Vagina (tissue), 2 donors: ENCODE data around the gene ASAP3.

Experiments used
- POLR2A ChIP-seq, 2 donors: fragments of 450-650 bp; IDR thresholded peaks; one replicate each; pipeline ENCODE4 v1.6.1; 2017; ENCODE audit warnings: antibody characterized with exemption in 2 of 2, mild to moderate bottlenecking in 2 of 2, moderate library complexity in 2 of 2
- POLR2AphosphoS5 ChIP-seq, 2 donors: sonication (generic); formaldehyde crosslinking; IDR thresholded peaks; one replicate each; pipeline ENCODE4 v1.9.0; 2017; ENCODE audit warnings: antibody characterized with exemption in 2 of 2, mild to moderate bottlenecking in 2 of 2, low read depth in 1 of 2; ENCODE audit not compliant: insufficient read depth in 1 of 2
- TF ChIP-seq, protein P1 (sequence below), 3 experiments: fragments of 450-650 bp in 2 of 3; fragments of 200-600 bp in 1 of 3; sonication (generic) in 1 of 3; IDR thresholded peaks; one replicate each; pipeline ENCODE4 v1.5.1; 2017 to 2019; ENCODE audit warnings: antibody characterized with exemption in 3 of 3, mild to moderate bottlenecking in 2 of 3, moderate library complexity in 2 of 3

DNA sequence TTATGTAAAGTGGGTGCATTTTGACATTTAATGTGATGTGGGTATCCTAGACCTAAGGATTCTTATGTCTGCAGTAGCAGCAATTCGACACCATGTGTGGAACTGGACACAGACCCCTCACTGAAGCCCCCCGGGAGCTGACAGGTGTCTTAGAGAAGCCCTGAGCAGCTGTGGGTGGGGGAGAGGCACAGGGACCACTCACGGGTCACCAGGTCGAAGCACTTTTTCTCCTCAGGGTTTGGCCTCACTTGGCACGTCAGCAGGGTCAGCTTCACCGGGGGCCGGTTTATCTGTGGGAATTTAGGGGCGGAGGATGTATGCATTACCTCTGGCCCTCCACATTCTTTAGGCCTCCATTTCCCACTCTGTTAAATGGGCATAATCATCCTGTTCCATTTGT is 45.4 kb downstream of the ASAP3 start:
- TF ChIP-seq, protein P1, sequence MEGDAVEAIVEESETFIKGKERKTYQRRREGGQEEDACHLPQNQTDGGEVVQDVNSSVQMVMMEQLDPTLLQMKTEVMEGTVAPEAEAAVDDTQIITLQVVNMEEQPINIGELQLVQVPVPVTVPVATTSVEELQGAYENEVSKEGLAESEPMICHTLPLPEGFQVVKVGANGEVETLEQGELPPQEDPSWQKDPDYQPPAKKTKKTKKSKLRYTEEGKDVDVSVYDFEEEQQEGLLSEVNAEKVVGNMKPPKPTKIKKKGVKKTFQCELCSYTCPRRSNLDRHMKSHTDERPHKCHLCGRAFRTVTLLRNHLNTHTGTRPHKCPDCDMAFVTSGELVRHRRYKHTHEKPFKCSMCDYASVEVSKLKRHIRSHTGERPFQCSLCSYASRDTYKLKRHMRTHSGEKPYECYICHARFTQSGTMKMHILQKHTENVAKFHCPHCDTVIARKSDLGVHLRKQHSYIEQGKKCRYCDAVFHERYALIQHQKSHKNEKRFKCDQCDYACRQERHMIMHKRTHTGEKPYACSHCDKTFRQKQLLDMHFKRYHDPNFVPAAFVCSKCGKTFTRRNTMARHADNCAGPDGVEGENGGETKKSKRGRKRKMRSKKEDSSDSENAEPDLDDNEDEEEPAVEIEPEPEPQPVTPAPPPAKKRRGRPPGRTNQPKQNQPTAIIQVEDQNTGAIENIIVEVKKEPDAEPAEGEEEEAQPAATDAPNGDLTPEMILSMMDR (IDR thresholded peaks at IDR 0.05), result no peak
- TF ChIP-seq POLR2A (IDR thresholded peaks at IDR 0.05) (no peak), POLR2AphosphoS5 (IDR thresholded peaks at IDR 0.05; ENCODE audit: insufficient read depth in 1 of 2, low read depth in 1 of 2) (no peak)
